ENCODE measurements around the gene MYDGF.
A peak's percentile ranks its signal among the peaks of the same experiment; 100 is the strongest.

MYDGF gene

GRCh38 chr19:4649392-4650047, 20.6 kb downstream of the MYDGF start:
- peaks cover 66% of the 10 kb centered on the region for H3K36me3 ChIP-seq
- no peak overlapping the region for H3K9ac ChIP-seq
- peak overlapping the region; percentile 91 for H3K4me2 ChIP-seq
- H3K9me3 ChIP-seq = no peaks in the 10 kb centered on the region
- peaks cover 17% of the 10 kb centered on the region; the same call in 1 of the 2 replicates for H4K20me1 ChIP-seq
- H3K4me1 ChIP-seq = peaks cover 50% of the 10 kb centered on the region
- H3K4me3 ChIP-seq = no peak overlapping the region
- peak overlapping the region; percentile 90 for H3K27ac ChIP-seq
- H3K27me3 ChIP-seq = no peaks in the 10 kb centered on the region
- no peak for TF ChIP-seq Cebpa-rat (IDR thresholded peaks at IDR 0.05)

- Histone ChIP-seq H3K36me3 (peaks cover 62% of the 10 kb centered on the region), H3K27me3 (no peaks in the 10 kb centered on the region), H3K9me3 (no peaks in the 10 kb centered on the region), H4K20me1 (peaks cover 8% of the 10 kb centered on the region; the same call in 1 of the 2 replicates), H3K4me3 (peak overlapping the region; percentile 53), H3K4me2 (peak overlapping the region; percentile 91), H3K4me1 (peaks cover 49% of the 10 kb centered on the region), H3K27ac (peak overlapping the region; percentile 90), H3K9ac (peak overlapping the region; percentile 81)
- no peak for TF ChIP-seq Cebpa-rat (IDR thresholded peaks at IDR 0.05)
Measured at GRCh38 chr19:4647676-4648644, 22.2 kb downstream of the MYDGF start.

GRCh38 chr19:4645718-4646117, 24.4 kb downstream of the MYDGF start:
- Histone ChIP-seq H3K4me3 (no peak overlapping the region), H3K9me3 (no peaks in the 10 kb centered on the region), H3K27ac (no peak overlapping the region; the same call in 1 of the 2 replicates), H3K4me2 (no peak overlapping the region; the same call in 1 of the 2 replicates), H3K36me3 (peaks cover 41% of the 10 kb centered on the region), H4K20me1 (no peaks in the 10 kb centered on the region), H3K27me3 (no peaks in the 10 kb centered on the region), H3K9ac (no peak overlapping the region), H3K4me1 (peaks cover 71% of the 10 kb centered on the region)
- TF ChIP-seq Cebpa-rat (IDR thresholded peaks at IDR 0.05) = no peak

GRCh38 chr19:4642625-4643024, 27.5 kb downstream of the MYDGF start:
- TF ChIP-seq Cebpa-rat (IDR thresholded peaks at IDR 0.05) = no peak
- Histone ChIP-seq H3K4me1 (peaks cover 72% of the 10 kb centered on the region), H3K36me3 (peaks cover 26% of the 10 kb centered on the region), H3K27me3 (no peaks in the 10 kb centered on the region), H3K4me2 (0 out of 2 replicates have a peak overlapping the region, but pooled peaks have one; percentile 19), H3K4me3 (no peak overlapping the region), H3K27ac (no peak overlapping the region), H3K9ac (no peak overlapping the region), H3K9me3 (no peaks in the 10 kb centered on the region), H4K20me1 (no peaks in the 10 kb centered on the region)

- Histone ChIP-seq H3K4me1 (peaks cover 71% of the 10 kb centered on the region), H3K36me3 (peaks cover 24% of the 10 kb centered on the region), H3K9ac (peak overlapping the region; percentile 84; the same call in 1 of the 2 replicates), H3K4me3 (no peak overlapping the region; the same call in 1 of the 2 replicates), H3K9me3 (no peaks in the 10 kb centered on the region), H3K27me3 (no peaks in the 10 kb centered on the region), H4K20me1 (no peaks in the 10 kb centered on the region), H3K27ac (peak overlapping the region; percentile 83; the same call in 1 of the 2 replicates), H3K4me2 (peak overlapping the region; percentile 97)
- TF ChIP-seq Cebpa-rat (IDR thresholded peaks at IDR 0.05) = no peak
Measured at GRCh38 chr19:4641132-4641531, 29.0 kb downstream of the MYDGF start.

GRCh38 chr19:4640247-4641000, 29.7 kb downstream of the MYDGF start:
- Histone ChIP-seq H3K4me2 (peak overlapping the region; percentile 97), H4K20me1 (no peaks in the 10 kb centered on the region), H3K27me3 (no peaks in the 10 kb centered on the region), H3K4me1 (peaks cover 71% of the 10 kb centered on the region), H3K36me3 (peaks cover 17% of the 10 kb centered on the region; the same call in 1 of the 2 replicates), H3K9ac (peak overlapping the region; percentile 84), H3K4me3 (peak overlapping the region; percentile 89), H3K27ac (peak overlapping the region; percentile 83), H3K9me3 (no peaks in the 10 kb centered on the region)
- TF ChIP-seq Cebpa-rat (IDR thresholded peaks at IDR 0.05) = no peak

GRCh38 chr19:4639531-4640246, 30.5 kb downstream of the MYDGF start:
- Histone ChIP-seq H3K4me2 (peak overlapping the region; percentile 97), H3K9me3 (no peaks in the 10 kb centered on the region), H3K9ac (peak overlapping the region; percentile 84), H3K27me3 (no peaks in the 10 kb centered on the region), H3K36me3 (peaks cover 10% of the 10 kb centered on the region; the same call in 1 of the 2 replicates), H4K20me1 (no peaks in the 10 kb centered on the region), H3K4me3 (peak overlapping the region; percentile 89), H3K4me1 (peaks cover 76% of the 10 kb centered on the region), H3K27ac (peak overlapping the region; percentile 83)
- no peak for TF ChIP-seq Cebpa-rat (IDR thresholded peaks at IDR 0.05)

GRCh38 chr19:4638828-4639530, 31.2 kb downstream of the MYDGF start, which contains the start of gene TNFAIP8L1:
Gene TNFAIP8L1, plus strand, starts transcription at chr19:4639516. Its CDS starts 12,354 bp downstream, at chr19:4651870.
- H3K9me3 ChIP-seq = no peaks in the 10 kb centered on the region
- no peaks in the 10 kb centered on the region for H4K20me1 ChIP-seq
- peaks cover 9% of the 10 kb centered on the region; the same call in 1 of the 2 replicates for H3K36me3 ChIP-seq
- no peak for TF ChIP-seq Cebpa-rat (IDR thresholded peaks at IDR 0.05)
- peak within 1 kb of the TSS; percentile 89 for H3K4me3 ChIP-seq
- H3K27me3 ChIP-seq = no peaks in the 10 kb centered on the region
- peak within 1 kb of the TSS; percentile 86 for H3K27ac ChIP-seq
- H3K9ac ChIP-seq = peak within 1 kb of the TSS; percentile 84
- peaks cover 80% of the 10 kb centered on the region for H3K4me1 ChIP-seq
- peak within 1 kb of the TSS; percentile 97 for H3K4me2 ChIP-seq

Data from BLaER1 (cell line).